ENCODE results near the gene LRRC42.
A peak's percentile ranks its signal among the peaks of the same experiment; 100 is the strongest.

LRRC42 gene

GRCh38 chr1:53946252-53947171 is at the start of gene LRRC42:
Gene LRRC42, plus strand, starts transcription at chr1:53946350. Its CDS starts 5,650 bp downstream, at chr1:53952000.
- peak; percentile 98 for DNase-seq (ENCODE audit: low spot score)

- DNase-seq (ENCODE audit: low spot score): no peak
Measured at GRCh38 chr1:53896635-53897229, 49.4 kb upstream of the LRRC42 start.

- DNase-seq (ENCODE audit: low spot score): no peak
Measured at GRCh38 chr1:53899206-53899628, 46.9 kb upstream of the LRRC42 start.

DNA sequence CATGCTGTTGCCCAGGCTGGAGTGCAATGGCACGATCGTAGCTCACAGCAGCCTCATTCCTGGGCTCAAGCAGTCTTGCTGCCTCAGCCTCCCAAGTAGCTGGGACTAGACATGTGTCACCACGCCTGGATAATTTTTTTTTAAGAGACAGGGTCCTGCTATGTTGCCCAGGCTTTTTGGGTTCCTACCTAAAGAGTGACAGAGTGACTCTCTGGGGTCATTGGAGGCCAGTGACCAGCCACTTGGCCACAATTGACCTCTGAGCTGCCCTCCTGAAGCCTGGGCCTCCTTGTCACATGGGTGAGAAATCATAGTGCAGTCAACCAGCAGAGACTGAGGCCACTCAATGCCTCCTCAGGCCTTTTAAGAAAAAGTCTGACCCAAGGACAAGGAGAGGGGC is 46.4 kb upstream of the LRRC42 start:
- no peak for DNase-seq (ENCODE audit: low spot score)

DNA sequence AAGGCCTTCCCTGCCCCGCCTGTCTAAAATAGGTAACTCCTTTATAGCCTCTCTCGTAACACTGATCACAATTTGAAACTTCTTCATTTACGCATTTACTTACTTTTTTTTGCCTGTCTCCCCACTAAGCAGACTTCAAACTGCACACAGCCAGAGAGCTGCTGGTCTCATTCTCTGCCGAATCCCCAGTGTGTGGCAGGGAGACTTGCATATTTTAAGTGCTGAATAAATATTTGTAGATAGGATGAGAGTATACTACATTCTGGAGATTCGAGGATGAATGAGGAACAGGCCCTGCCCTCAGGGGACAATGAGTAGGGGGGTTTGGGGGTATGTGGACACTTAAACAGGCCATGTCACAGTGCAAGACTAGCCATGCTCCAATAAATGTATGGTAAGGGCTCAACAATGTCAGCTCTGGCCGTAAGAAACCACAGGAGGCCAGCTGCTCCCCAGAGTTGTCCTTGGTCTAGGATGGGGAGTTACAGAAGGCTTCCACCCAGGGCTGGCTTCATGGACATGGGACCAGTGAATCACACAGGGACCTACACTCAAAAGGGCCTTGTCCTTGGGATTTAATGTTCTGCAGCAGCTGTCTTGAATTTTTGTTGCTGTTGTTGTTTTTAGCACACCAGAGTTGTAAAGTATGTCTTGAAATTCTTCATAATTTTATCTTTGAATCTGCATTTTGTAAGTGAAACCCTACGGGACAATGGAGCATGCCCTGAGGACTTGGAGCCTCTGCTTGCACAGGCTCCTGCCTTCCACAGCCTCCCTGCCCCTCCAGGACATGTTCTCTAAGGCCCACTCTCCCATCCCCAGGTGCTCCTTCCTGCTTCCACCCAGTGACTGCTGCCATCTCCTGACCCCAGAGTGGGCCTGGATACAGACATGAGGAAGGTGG is 43.7 kb upstream of the LRRC42 start:
- DNase-seq (ENCODE audit: low spot score): no peak

- DNase-seq (ENCODE audit: low spot score): no peak
Measured at GRCh38 chr1:53905509-53905908, 40.6 kb upstream of the LRRC42 start.

- DNase-seq (ENCODE audit: low spot score): no peak
Measured at GRCh38 chr1:53906121-53906520, 40.0 kb upstream of the LRRC42 start.

DNA sequence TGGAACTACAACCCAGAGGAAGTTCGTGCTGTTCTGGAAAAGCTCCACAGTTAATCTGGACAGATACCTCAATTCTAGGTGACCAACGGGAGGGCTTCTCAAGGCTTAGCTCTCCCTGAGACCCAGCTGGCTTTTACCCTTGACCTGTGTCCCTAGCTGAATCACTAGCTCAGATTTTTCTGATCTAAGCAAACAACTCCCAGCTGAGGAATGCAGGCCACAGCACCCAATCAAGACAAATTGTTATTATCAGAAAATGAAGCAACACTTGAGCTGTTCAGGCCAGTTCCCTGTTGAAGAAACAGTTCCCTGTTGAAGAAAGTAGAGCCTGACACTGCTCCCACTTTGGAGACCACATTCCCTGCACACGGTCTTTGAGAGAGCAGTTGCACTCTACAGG is 36.2 kb upstream of the LRRC42 start:
- DNase-seq (ENCODE audit: low spot score): no peak

DNA sequence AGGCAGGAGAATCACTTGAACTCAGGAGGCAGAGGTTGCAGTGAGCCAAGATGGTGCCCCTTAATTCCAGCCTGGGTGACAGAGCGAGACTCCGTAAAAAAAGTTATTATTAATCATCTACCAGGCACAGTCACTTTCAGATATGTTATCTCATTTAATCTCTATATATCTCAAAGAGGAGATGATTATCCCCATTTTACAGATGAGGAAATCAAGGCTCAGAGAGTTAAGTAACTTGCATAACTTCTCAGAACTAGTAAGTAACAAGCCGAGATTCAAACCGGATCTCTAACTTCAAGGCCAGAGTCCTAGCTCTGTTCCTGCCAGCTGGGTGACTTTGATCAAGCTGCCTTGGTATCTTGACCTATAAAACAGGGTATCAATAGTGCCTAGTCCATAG is 34.7 kb upstream of the LRRC42 start:
- DNase-seq (ENCODE audit: low spot score): no peak

DNA sequence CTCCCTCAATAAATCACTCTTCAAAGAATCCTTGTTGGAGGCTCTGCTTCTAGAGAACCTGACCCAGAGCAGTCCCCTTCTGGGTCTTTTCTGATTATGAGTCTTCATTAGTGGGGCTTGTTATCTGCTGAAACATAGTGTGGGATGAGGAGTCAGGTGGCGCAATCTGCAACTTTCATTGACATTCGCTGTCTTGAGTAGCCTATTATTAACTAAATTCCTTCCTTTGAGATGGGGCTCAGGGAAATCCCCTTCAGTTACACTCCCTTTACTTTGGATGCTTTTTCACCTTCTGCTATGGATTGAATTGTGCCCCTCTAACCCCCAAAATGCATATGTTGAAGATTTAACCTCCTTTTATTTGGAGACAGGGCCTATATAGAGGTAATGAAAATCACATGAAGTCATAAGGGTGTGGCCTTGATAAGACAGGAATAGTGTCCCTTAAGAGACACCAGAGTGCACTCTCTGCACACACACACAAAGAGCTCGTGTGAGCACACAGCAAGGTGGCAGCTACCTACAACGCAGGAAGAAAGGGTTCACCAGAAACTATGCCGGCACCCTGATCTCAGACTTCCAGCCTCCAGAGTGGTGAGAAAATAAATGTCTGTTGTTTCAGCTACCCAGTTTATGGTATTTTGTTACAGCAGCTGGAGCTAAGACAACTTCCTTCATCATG is 32.7 kb upstream of the LRRC42 start:
- no peak for DNase-seq (ENCODE audit: low spot score)

DNA sequence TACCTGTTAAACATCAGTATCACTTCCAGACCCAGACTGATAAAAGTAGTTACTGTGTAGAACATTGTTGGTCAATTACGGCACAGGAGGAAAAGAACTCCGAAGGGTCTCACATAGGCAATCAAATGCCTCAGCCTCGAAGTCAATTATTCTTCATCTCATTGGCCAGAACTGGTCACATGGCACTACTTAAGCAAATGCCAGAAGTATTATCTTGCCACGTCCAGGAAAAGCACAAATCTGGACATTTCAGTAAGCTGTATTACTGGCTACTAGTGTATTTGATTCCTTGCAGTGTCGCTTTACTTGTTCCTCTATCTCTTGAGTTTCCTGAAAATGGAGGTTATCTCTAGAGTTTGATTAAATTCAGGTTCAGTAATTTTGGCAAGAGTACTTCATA is 27.8 kb upstream of the LRRC42 start:
- DNase-seq (ENCODE audit: low spot score): no peak

DNA sequence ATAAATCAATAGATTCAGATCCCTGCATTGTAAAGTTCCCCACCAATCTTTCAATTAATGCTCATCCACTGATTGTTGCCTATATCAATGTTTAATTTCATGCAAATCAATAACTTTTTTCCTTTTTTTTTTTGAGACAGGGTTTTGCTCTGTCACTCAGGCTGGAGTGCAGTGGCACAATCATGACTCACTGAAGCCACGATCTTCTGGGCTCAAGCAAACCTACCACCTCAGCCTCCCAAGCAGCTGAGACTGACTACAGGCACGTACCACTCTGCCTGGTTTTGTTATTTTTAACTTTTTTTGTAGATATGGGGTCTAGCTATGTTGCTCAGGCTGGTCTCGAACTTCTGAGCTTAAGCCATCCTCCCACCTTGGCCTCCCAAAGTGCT is 26.5 kb upstream of the LRRC42 start:
- DNase-seq (ENCODE audit: low spot score): no peak

DNA sequence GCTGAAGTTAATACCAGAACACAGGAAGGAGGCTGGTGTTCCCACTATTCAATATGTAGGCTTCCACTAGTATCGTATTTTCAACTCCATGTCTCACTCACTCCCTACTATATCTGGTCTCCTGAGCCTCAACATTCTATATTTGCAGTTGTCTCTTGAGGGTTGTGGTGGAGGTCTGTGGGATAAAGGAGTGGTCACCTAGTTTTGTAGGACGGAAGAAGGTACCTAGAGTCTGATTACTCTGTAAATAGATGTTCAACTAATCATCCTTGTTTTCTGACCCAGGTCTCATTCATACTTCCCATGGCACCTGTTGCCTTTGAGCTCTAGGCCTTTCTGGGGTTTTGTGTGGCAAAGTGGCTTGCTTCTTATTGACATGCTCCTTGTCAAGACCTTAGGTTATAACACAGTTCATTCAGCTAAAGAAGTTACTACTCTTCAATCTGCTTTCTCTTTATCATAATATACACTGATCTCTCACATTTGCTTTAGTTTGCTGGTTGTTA is 18.7 kb upstream of the LRRC42 start:
- DNase-seq (ENCODE audit: low spot score): no peak

GRCh38 chr1:53929246-53929960 is 16.7 kb upstream of the LRRC42 start:
- DNase-seq (ENCODE audit: low spot score): no peak

GRCh38 chr1:53930932-53931331 is 15.2 kb upstream of the LRRC42 start:
- no peak for DNase-seq (ENCODE audit: low spot score)

- no peak for DNase-seq (ENCODE audit: low spot score)
Measured at GRCh38 chr1:53931523-53931922, 14.6 kb upstream of the LRRC42 start.

DNA sequence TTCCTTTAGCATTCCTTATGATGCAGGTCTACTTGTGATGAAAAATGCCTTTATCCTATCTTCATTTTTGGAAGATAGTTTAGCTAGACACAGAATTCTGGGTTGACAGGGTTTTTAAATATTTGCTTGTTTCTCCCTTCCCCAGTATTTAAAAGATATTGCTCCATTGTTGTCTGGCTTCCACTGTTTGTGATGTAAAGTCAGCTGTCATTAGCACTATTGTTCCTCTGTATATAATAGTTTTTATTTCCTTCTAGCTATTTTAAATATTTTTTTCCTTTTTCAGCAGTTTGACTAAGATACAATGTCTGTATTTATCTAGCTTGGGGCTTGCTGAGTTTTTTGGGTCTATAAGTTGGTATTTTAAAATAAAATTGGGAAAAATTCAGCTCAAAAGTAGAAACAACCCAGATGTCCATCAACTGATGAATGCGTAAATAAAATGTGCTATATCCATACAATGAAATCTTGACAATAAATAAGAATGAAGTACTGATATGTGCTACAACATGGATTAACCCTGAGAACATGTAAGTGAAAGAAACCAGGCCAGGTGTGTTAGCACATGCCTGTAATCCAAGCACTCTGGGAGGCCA is 11.9 kb upstream of the LRRC42 start:
- DNase-seq (ENCODE audit: low spot score): no peak

GRCh38 chr1:53936430-53936829 is 9.7 kb upstream of the LRRC42 start:
- no peak for DNase-seq (ENCODE audit: low spot score)

GRCh38 chr1:53938136-53938830 is 7.9 kb upstream of the LRRC42 start:
- DNase-seq (ENCODE audit: low spot score): no peak
